Fibroblast of mammary gland (primary cell): ENCODE results near the gene GPR107.

Experiments
- DNase-seq: peaks from one replicate; pipeline ENCODE4 v3.0.0-alpha.2; 2010; ENCODE audit warnings: low read depth
- H3K4me3 ChIP-seq: 2 replicates; pipeline ENCODE4 v1.5.1; 2011; ENCODE audit warnings: low read depth, mild to moderate bottlenecking, low read length, moderate library complexity; ENCODE audit not compliant: control insufficient read depth
- CTCF ChIP-seq: conservative IDR thresholded peaks from 2 replicates; pipeline ENCODE4 v1.5.1; 2011; ENCODE audit warnings: low read depth, low read length, inconsistent platforms; ENCODE audit not compliant: control insufficient read depth, insufficient read depth

GPR107 gene

GRCh38 chr9:130176760-130177159 lies 123.1 kb downstream of the GPR107 start:
- no peak for TF ChIP-seq CTCF
- no peak overlapping the region for H3K4me3 ChIP-seq

GRCh38 chr9:130177898-130178805 lies 124.4 kb downstream of the GPR107 start:
- no peak overlapping the region for H3K4me3 ChIP-seq
- DNase-seq: no peak
- TF ChIP-seq CTCF: no peak

More at GRCh38 chr9:130176760-130177159, 123.1 kb downstream of the GPR107 start:
- DNase-seq: no peak

- no peak overlapping the region for H3K4me3 ChIP-seq
- no peak for TF ChIP-seq CTCF
- no peak for DNase-seq
Measured at GRCh38 chr9:130179331-130179907, 125.7 kb downstream of the GPR107 start.

GRCh38 chr9:130180516-130180915 lies 126.8 kb downstream of the GPR107 start:
- no peak for TF ChIP-seq CTCF
- H3K4me3 ChIP-seq: no peak overlapping the region
- DNase-seq: no peak

GRCh38 chr9:130181678-130182380 lies 128.1 kb downstream of the GPR107 start:
- no peak for TF ChIP-seq CTCF
- no peak overlapping the region for H3K4me3 ChIP-seq
- DNase-seq: no peak

- no peak for DNase-seq
- H3K4me3 ChIP-seq: no peak overlapping the region
- no peak for TF ChIP-seq CTCF
Measured at GRCh38 chr9:130182381-130182909, 128.7 kb downstream of the GPR107 start.
